Skin epidermis (tissue), 12 donors: ENCODE measurements around the gene ADD1.
A peak's percentile ranks its signal among the peaks of the same experiment; 100 is the strongest.
"Not testable (repeated sequence)": the region's sequence is repeated elsewhere in the genome, so short reads cannot be mapped to it uniquely, and the experiment has no call there.

Experiments
- H3K27ac ChIP-seq, 21 experiments: fragments of 200-600 bp; sonication (generic) in 11 of 21; one replicate each; pipeline ENCODE4 v1.5.0; 2020; ENCODE audit warnings: mild to moderate bottlenecking in 3 of 21, inconsistent platforms in 2 of 21, moderate library complexity in 2 of 21
- H3K4me3 ChIP-seq, 7 experiments: fragments of 200-600 bp; sonication (generic) in 2 of 7; one replicate each; pipeline ENCODE4 v1.5.0; 2020; ENCODE audit warnings: inconsistent platforms in 2 of 7, mild to moderate bottlenecking in 2 of 7, moderate library complexity in 1 of 7

Gene ADD1

DNA sequence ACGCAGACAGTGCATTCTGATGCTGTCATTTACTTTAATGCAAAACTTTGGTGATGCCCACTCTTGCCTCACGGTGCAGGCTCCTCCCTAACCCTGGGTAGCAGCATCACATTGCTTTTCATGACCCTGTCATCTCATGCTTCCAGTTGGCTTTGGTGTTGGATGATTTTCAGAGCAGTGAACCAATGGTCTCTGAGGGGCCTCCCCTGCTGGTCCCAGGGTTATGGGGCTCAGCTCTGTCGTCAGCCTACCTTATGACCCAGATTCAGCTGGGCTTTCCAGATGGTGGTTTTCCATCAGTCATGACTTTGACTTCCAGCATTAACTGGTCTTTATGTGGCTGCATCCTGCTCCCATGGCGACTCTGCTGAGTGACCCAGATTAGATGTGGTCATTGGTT is 63.6 kb downstream of the ADD1 start:
- no peak overlapping the region for H3K27ac ChIP-seq
- no peak overlapping the region for H3K4me3 ChIP-seq

GRCh38 chr4:2907706-2908293 is 64.2 kb downstream of the ADD1 start:
- Histone ChIP-seq H3K27ac (no peak overlapping the region), H3K4me3 (no peak overlapping the region)

DNA sequence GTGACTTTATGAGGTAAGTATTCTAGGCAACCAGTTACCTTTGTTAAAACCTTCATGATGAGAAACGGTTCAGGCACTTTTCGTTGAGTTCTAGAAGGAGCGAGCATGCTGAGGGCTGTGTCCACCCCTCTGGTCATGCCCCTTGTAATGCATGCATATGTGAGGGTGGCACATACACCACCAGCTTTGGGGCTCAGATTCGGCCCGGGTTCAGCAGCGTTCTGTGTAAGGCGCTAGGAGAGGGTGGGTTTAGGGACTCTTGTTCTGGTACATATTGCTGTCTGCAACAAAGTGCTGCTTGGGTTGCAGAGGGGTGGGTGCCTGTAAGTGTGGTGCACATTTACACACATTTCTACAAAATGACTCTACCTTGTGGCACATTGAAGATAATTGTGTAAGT is 65.0 kb downstream of the ADD1 start:
- Histone ChIP-seq H3K4me3 (no peak overlapping the region), H3K27ac (no peak overlapping the region)

DNA sequence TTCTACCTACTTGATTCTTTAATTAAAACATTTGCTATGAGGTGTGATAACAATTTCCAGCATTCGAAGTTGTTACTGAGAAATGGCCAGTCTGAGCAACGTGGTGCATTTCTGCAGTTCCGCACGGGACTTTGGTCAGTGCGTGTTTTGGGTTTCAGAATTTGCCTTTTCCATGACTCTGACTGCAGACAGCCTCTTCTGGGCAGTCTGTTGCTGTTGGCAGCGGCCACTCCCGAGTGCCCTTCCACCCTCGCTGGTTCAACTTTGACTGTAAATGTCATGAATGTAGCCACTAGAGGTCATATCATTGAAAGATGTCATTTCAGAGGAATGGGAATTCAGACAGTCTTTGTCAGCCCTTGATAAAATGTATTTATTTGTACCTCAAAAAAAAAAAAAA is 65.9 kb downstream of the ADD1 start:
- no peak overlapping the region for H3K4me3 ChIP-seq
- H3K27ac ChIP-seq = no peak overlapping the region

- Histone ChIP-seq H3K4me3 (no peak overlapping the region), H3K27ac (no peak overlapping the region)
Observed at GRCh38 chr4:2910409-2910808, 66.8 kb downstream of the ADD1 start.

- H3K27ac ChIP-seq = no peak overlapping the region
- H3K4me3 ChIP-seq = no peak overlapping the region
Observed at GRCh38 chr4:2911868-2912267, 68.2 kb downstream of the ADD1 start.

DNA sequence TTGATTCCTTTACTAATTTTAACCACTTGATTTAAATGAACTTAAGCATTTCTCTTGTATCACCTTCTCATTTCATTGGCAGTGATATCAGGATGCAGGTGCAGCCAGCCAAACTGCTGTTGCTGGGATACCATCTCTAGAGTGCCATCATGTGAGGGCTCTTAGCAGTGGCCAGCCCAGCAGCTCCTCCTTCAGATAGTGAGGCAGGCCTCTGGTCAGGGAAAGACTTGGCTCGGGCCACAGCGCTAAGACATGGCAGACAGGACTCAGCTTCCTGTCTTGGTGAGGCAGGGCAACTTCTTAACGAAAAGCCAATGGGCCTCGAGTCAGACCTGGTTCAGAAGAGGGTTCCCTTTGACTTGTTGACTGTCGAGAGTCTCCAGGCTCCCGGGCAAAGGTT is 69.5 kb downstream of the ADD1 start:
- no peak overlapping the region for H3K27ac ChIP-seq
- no peak overlapping the region for H3K4me3 ChIP-seq

DNA sequence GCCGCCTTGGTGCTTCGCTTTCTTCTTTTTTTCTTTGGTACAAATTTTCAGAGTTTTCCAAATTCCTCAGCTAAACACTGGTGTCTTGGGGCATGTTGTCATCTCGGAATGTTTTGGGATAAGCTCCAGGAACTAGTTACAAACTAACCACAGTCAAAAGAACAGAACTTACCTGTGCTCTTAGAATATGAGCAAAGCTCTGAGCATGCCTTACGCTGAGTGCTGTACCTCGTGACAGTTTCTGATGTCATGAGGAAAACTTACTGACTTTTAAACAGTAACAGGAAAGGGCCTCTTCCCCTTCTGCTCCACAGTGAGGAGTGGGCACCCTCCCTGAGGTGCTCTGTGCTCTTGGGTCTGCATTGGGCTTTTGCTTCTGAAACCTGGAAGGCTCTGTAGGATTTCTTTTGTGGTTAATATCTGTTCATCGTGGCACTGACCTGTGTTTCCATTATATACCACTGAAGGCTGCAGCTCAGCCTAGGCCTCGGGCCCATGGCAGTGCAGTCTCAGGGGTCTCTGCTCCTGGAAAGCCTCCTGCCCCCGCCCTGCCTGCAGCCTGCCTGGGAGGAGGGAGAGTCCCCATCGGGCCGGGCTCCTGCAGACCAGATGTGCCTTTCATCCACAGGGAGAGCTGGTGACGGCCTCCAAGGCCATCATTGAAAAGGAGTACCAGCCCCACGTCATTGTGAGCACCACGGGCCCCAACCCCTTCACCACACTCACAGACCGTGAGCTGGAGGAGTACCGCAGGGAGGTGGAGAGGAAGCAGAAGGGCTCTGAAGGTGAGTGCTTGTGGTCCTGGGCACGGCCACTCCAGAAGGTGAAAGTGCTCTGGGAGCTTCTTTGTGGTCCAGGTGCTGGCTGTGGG is 70.8 kb downstream of the ADD1 start:
- Histone ChIP-seq H3K27ac (no peak overlapping the region), H3K4me3 (no peak overlapping the region)

DNA sequence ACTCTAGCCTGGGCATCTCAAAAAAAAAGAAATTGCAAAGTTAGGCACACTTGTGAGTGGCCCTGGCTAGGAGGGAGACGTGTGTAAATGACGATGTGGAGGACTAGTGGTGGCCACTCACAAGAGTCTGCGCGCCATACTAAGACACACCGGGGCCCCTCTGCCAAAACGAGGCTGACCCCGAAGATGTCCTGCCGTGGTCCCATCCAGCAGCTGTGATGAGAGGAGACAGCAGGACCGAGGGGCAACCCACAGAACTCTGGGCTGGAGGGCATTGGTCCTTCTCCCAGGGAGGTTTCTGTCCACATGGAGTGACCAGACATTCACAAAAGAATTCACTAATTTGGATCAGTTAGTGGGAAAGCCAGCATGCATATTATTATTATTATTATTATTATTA is 72.1 kb downstream of the ADD1 start:
- Histone ChIP-seq H3K27ac (no peak overlapping the region), H3K4me3 (no peak overlapping the region)

DNA sequence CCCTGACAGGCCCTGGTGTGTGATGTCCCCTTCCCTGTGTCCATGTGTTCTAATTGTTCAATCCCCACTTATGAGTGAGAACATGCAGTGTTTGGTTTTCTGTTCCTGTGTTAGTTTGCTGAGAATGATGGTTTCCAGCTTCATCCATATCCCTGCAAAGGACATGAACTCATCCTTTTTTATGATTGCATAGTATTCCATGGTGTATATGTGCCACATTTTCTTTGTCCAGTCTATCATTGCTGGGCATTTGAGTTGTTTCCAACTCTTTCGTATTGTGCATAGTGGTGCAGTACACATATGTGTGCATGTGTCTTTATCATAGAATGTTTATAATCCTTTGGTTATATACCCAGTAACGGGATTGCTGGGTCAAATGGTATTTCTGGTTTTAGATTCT is 73.1 kb downstream of the ADD1 start:
- not testable (repeated sequence) for H3K27ac ChIP-seq, H3K4me3 ChIP-seq

- not testable (repeated sequence) for H3K27ac ChIP-seq, H3K4me3 ChIP-seq
Observed at GRCh38 chr4:2918300-2918699, 74.7 kb downstream of the ADD1 start.

DNA sequence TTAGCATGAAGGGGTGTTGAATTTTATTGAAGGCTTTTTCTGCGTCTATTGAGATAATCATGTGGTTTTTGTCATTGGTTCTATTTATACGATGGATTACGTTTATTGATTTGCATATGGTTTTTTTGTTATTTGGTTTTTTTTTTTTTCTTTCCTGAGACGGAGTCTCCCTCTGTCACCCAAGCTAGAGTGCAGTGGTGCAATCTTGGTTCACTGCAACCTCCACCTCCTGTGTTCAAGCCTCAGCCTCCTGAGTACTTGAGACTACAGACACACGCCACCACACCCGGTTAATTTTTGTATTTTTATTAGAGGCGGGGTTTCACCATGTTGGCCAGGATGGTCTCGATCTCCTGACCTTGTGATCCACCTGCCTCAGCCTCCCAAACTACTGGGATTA is 75.1 kb downstream of the ADD1 start:
- H3K4me3 ChIP-seq, H3K27ac ChIP-seq: not testable (repeated sequence)

- peak overlapping the region in 18 of 21 experiments; percentile 6 to 75 (median 56) for H3K27ac ChIP-seq
- H3K4me3 ChIP-seq = not testable (repeated sequence)
Observed at GRCh38 chr4:2922453-2923101, 78.9 kb downstream of the ADD1 start.

DNA sequence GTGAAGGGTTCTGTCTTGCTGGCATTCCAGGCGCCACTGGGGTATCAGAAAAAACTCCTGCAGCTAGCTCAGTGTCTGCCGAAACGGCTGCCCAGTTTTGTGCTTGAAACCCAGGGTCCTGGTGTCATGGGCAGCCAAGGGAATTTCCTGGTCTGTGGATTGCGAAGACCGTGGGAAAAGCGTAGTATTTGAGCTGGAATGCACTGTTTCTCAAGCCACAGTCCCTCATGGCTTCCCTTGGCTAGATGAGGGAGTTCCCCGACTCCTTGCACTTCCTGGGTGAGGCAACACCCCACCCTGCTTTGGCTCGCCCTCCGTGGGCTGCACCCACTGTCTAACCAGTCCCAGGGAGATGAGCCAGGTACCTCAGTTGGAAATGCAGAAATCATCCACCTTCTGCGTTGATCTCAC is 79.5 kb downstream of the ADD1 start:
- H3K27ac ChIP-seq = peak overlapping the region in 19 of 21 experiments; percentile 6 to 75 (median 56)
- H3K4me3 ChIP-seq = no peak overlapping the region

DNA sequence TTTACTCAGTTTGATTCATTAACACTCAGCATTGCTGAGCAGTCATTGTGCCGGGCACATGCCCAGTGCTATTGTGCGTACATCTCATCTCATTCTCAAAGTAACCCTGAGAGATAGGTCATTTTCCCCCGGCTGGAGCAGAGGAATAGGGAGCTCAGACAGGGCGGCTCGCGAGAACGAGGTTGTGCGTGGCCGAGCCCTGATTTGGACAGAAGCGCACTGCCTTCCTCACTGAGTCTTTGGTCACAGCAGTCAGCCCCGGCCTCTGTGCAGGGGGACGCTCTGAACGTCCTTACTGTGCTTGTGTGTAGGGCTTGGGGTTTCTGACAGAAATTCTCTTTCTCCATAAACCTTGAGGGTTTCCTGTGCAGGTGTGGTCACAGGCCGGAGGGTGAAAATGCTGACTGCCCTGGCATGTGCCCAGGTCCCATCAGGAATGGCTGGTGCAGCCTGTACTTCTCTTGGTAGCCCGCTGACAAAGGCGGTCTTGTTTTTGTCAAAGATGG is 80.1 kb downstream of the ADD1 start:
- H3K4me3 ChIP-seq = no peak overlapping the region
- H3K27ac ChIP-seq = peak overlapping the region in 14 of 21 experiments; percentile 30 to 75 (median 52)

DNA sequence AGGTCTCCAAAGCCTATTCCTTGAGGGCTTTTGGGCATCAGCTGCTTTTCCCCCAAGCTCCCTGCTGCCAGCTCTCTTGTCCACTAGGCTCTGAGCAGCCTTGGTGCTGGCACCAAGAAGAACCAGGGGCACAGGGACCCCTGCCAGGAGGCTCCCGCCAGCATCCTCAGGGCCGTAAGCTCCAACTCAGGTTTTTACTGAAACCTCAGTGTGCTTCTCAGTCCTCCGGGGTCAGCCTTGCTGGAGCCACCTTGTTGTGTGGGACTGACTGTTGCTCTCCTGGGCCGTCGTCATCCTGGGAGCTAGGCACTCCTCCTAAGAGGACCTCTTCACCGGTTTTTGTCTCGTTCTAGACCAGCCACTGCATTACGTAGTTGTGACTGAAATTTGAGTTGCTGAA is 80.6 kb downstream of the ADD1 start:
- Histone ChIP-seq H3K4me3 (no peak overlapping the region), H3K27ac (peak overlapping the region in 9 of 21 experiments; percentile 2 to 73 (median 35))

DNA sequence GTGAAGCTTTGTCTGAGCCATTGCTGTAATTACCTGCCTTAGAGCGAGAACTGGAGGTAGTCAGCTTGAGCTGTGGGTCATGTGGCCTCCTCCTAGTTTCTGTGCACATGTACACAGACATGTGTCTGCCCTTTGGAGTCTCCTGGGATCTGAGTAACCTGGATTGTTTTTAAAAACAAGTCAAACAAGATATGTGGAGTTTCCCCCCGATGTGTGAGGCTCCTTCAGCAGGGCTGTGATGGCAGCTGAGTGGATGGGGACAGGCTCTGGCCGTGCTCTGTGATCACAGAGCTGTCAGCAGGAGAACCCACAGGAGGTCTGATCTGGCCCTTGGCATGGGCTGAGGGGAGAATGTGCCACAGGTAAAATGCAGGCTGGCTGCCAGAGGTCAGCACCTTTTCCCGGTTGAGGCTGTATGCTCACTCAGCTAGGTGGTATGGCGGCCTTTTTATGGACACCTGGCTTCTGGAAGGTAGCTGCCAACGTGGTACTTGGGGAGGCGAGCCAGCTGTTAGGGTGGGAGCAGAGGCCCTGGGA is 81.2 kb downstream of the ADD1 start:
- Histone ChIP-seq H3K4me3 (no peak overlapping the region), H3K27ac (peak overlapping the region in 8 of 21 experiments; percentile 2 to 58 (median 27))

DNA sequence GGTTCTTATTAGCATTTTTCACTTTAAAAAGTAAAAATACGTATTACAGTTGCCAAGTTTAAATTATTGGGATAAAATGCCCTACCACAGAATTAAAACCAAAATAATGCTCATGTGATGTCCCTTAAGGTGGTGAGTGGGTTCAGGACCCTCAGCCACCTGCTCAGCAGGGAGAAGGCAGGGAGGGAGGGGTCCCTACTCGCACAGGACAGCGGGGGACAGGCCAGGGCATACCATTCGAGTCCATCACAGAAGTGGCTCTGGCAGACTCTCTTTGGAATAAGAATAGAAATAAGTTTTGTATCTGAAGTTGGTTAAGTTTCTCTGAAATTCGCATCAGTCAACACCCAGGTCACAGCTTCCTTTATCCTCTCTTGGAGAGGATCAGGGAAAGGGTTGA is 81.9 kb downstream of the ADD1 start:
- Histone ChIP-seq H3K27ac (peak overlapping the region in 1 of 21 experiments; percentile 30), H3K4me3 (no peak overlapping the region)

DNA sequence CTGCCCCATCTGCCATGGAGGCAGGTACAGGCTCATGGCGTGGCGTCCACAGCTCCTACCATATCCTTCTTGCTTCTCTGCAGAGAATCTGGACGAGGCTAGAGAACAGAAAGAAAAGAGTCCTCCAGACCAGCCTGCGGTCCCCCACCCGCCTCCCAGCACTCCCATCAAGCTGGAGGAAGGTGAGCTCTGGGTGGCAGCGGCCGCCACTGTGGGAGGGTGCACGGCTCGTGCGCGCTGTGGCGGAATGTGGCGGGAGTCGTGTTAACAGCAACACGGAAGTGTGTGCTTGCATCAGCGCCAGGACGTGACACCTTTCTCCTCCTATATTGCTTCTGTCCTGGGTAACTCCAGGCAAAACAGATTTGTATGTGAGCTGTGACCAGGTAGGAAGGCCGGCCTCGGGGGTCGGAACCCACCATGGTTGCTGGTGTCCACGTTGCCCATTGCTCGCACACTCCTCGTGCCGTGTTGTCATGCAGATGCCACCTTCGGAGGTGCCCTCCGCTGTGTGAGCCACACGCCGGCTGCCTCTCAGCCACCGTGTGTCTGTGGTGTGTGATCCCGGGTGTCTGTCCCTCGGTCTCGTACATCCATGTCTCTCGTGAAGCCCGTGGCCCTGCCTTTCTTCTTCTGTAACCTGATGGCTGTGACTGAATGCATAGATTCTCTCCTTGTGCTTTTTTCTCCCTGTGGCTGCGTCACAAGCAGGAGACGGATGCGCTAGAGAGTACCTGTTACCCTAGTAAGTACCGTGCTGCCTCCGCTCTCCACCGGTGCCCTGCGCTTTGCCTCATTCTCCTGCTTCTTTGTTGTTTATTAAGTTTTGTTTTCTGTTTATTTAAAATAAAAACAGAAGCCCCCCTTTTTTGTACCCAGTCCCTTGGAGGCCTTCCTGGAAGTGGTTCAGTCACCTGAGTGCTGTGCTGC is 82.6 kb downstream of the ADD1 start:
- H3K4me3 ChIP-seq = no peak overlapping the region
- H3K27ac ChIP-seq = peak overlapping the region in 1 of 21 experiments; percentile 30
